ENCODE measurements around the gene GRM7.

The GRM7 gene

GRCh38 chr3:7632305-7632704 is 771.4 kb downstream of the GRM7 start:
- no peak overlapping the region for H3K4me3 ChIP-seq (ENCODE audit: low read depth, low read length)
- TF ChIP-seq CTCF (IDR thresholded peaks at IDR 0.05; ENCODE audit: insufficient read depth, low read depth, low read length, missing control alignments): no peak
- no peak for DNase-seq (ENCODE audit: low read depth)

DNA sequence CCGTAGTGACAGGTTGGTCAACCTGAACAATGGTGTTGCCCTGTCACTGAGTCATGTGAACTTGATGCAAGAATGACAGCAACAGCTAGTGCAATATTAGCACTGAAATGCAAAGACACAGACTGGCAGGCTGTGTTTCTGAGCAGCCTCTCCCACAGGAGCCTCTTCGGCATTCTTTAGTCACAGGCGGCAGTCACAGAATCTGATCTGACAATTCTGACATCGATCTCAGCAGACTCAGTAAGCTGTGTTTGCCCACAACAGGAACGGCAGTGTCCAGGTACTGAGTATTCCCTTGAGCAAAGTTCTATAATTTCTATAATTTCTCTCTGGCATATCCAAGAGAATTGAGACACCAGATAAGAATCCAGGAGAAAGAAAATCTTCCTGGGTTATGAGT is 776.8 kb downstream of the GRM7 start:
- no peak for TF ChIP-seq CTCF (IDR thresholded peaks at IDR 0.05; ENCODE audit: insufficient read depth, low read depth, low read length, missing control alignments)
- no peak overlapping the region for H3K4me3 ChIP-seq (ENCODE audit: low read depth, low read length)
- DNase-seq (ENCODE audit: low read depth): no peak

DNA sequence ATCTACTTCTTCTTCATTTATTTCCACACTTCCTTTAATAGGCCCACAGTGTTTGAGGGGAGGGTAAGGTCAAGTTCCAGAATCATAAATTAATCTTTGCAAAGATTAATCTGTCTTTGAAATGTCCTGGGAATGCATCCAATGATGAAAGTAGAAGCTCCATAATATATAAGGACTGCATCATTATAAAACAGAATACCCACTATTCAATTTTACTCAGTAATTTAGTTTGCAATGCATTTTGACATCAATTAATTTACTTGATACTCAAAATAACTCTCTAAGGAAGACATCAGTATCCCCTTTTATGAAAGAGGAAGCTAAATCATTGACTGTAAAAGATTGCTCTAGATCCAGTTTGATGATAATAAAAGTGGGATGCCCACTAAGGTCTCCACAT is 777.2 kb downstream of the GRM7 start:
- no peak for DNase-seq (ENCODE audit: low read depth)
- no peak for TF ChIP-seq CTCF (IDR thresholded peaks at IDR 0.05; ENCODE audit: insufficient read depth, low read depth, low read length, missing control alignments)
- H3K4me3 ChIP-seq (ENCODE audit: low read depth, low read length): no peak overlapping the region

- no peak for TF ChIP-seq CTCF (IDR thresholded peaks at IDR 0.05; ENCODE audit: insufficient read depth, low read depth, low read length, missing control alignments)
- H3K4me3 ChIP-seq (ENCODE audit: low read depth, low read length): no peak overlapping the region
- DNase-seq (ENCODE audit: low read depth): no peak
Observed at GRCh38 chr3:7640787-7641186, 779.9 kb downstream of the GRM7 start.

GRCh38 chr3:7646851-7647250 is 785.9 kb downstream of the GRM7 start:
- TF ChIP-seq CTCF (IDR thresholded peaks at IDR 0.05; ENCODE audit: insufficient read depth, low read depth, low read length, missing control alignments): no peak
- no peak overlapping the region for H3K4me3 ChIP-seq (ENCODE audit: low read depth, low read length)
- no peak for DNase-seq (ENCODE audit: low read depth)

DNA sequence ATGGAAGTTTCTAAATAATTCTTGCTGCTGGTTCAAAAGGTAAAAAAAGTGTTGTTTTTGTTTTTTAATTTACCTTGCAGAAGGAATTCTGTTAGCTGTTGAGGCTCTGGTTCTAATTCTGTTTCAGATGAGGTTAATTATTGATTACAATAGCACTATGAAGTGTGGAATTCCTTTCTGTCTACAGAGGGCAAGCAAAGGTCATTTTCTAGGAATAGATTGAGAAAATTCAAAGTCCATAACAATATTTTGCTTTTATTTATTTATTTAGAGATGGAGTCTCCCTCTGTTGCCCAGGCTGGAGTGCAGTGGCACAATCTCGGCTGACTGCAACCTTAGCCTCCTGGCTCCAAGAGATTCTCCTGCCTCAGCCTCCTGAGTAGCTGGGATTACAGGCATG is 789.6 kb downstream of the GRM7 start:
- no peak for DNase-seq (ENCODE audit: low read depth)

More for the DNA sequence above, 789.6 kb downstream of the GRM7 start:
- TF ChIP-seq CTCF (IDR thresholded peaks at IDR 0.05; ENCODE audit: insufficient read depth, low read depth, low read length, missing control alignments): no peak
- H3K4me3 ChIP-seq (ENCODE audit: low read depth, low read length): no peak overlapping the region
